Stimulated activated memory B cell treated with anti-CD40 and anti-IgM and Interleukin-4, amounts not matched to agents 10 μg/mL and 1 μg/mL and 100 μg/mL, for 72 hours (primary cell): ENCODE results near the gene ZNF577.

Experiments used
- ATAC-seq: fragments of 150-1000 bp; cut with Tn5 transposase; 2 replicates; pipeline ENCODE4 v1.10.0; 2021
- H3K27ac Mint-ChIP-seq: one replicate; pipeline ENCODE4 v1.8.0; 2022; ENCODE audit warnings: mild to moderate bottlenecking, mixed read lengths
- H3K27me3 Mint-ChIP-seq: one replicate; pipeline ENCODE4 v1.8.0; 2022; ENCODE audit warnings: mixed read lengths
- H3K36me3 Mint-ChIP-seq: one replicate; pipeline ENCODE4 v1.8.0; 2022; ENCODE audit warnings: mixed read lengths
- H3K4me1 Mint-ChIP-seq: one replicate; pipeline ENCODE4 v1.8.0; 2022; ENCODE audit warnings: mixed read lengths
- H3K4me3 Mint-ChIP-seq: one replicate; pipeline ENCODE4 v1.8.0; 2022; ENCODE audit warnings: mild to moderate bottlenecking, moderate library complexity, mixed read lengths
- H3K9me3 Mint-ChIP-seq: one replicate; pipeline ENCODE4 v1.8.0; 2022; ENCODE audit warnings: mixed read lengths

ZNF577 gene

GRCh38 chr19:51903192-51903591, 15.4 kb upstream of the ZNF577 start:
- Mint-ChIP-seq H3K36me3 (peaks cover 76% of the 10 kb centered on the region), H3K27me3 (peaks cover 12% of the 10 kb centered on the region), H3K4me1 (peaks cover 12% of the 10 kb centered on the region), H3K9me3 (peaks cover 13% of the 10 kb centered on the region), H3K27ac (no peak overlapping the region), H3K4me3 (peak overlapping the region; percentile 98)
- no peak for ATAC-seq

GRCh38 chr19:51901860-51902259, 14.1 kb upstream of the ZNF577 start:
- no peak for ATAC-seq
- Mint-ChIP-seq H3K4me3 (no peak overlapping the region), H3K27ac (no peak overlapping the region), H3K9me3 (peaks cover 6% of the 10 kb centered on the region), H3K36me3 (peaks cover 80% of the 10 kb centered on the region), H3K4me1 (peaks cover 12% of the 10 kb centered on the region), H3K27me3 (no peaks in the 10 kb centered on the region)

GRCh38 chr19:51891193-51891747, 3.5 kb upstream of the ZNF577 start:
- Mint-ChIP-seq H3K4me3 (no peak overlapping the region), H3K27ac (no peak overlapping the region), H3K9me3 (peaks cover 46% of the 10 kb centered on the region), H3K4me1 (peaks cover 20% of the 10 kb centered on the region), H3K27me3 (no peaks in the 10 kb centered on the region), H3K36me3 (peaks cover 99% of the 10 kb centered on the region)
- no peak for ATAC-seq

GRCh38 chr19:51889934-51890333, 2.2 kb upstream of the ZNF577 start:
- Mint-ChIP-seq H3K4me3 (no peak overlapping the region), H3K9me3 (peaks cover 37% of the 10 kb centered on the region)
- ATAC-seq: no peak

GRCh38 chr19:51884713-51885112, 3.0 kb downstream of the ZNF577 start:
- H3K27ac Mint-ChIP-seq: no peak overlapping the region
- peaks cover 30% of the 10 kb centered on the region for H3K9me3 Mint-ChIP-seq
- peaks cover 90% of the 10 kb centered on the region for H3K36me3 Mint-ChIP-seq
- no peaks in the 10 kb centered on the region for H3K27me3 Mint-ChIP-seq
- no peak for ATAC-seq
- peaks cover 20% of the 10 kb centered on the region for H3K4me1 Mint-ChIP-seq
- H3K4me3 Mint-ChIP-seq: no peak overlapping the region

More at GRCh38 chr19:51889934-51890333, 2.2 kb upstream of the ZNF577 start:
- H3K27ac Mint-ChIP-seq: no peak overlapping the region
- H3K36me3 Mint-ChIP-seq: peaks cover 98% of the 10 kb centered on the region
- no peaks in the 10 kb centered on the region for H3K27me3 Mint-ChIP-seq
- H3K4me1 Mint-ChIP-seq: peaks cover 20% of the 10 kb centered on the region

- peaks cover 25% of the 10 kb centered on the region for H3K9me3 Mint-ChIP-seq
- H3K27ac Mint-ChIP-seq: no peak overlapping the region
- no peaks in the 10 kb centered on the region for H3K27me3 Mint-ChIP-seq
- peaks cover 11% of the 10 kb centered on the region for H3K4me1 Mint-ChIP-seq
- ATAC-seq: no peak
- H3K4me3 Mint-ChIP-seq: no peak overlapping the region
- H3K36me3 Mint-ChIP-seq: peaks cover 90% of the 10 kb centered on the region
Measured at GRCh38 chr19:51882518-51882917, 5.2 kb downstream of the ZNF577 start.

GRCh38 chr19:51873097-51873496, 14.7 kb downstream of the ZNF577 start:
- no peaks in the 10 kb centered on the region for H3K4me1 Mint-ChIP-seq
- no peak overlapping the region for H3K27ac Mint-ChIP-seq
- no peak for ATAC-seq
- no peaks in the 10 kb centered on the region for H3K27me3 Mint-ChIP-seq
- peaks cover 47% of the 10 kb centered on the region for H3K9me3 Mint-ChIP-seq
- H3K4me3 Mint-ChIP-seq: no peak overlapping the region
- peaks cover 92% of the 10 kb centered on the region for H3K36me3 Mint-ChIP-seq

- H3K27me3 Mint-ChIP-seq: no peaks in the 10 kb centered on the region
- H3K27ac Mint-ChIP-seq: no peak overlapping the region
- no peaks in the 10 kb centered on the region for H3K4me1 Mint-ChIP-seq
- H3K36me3 Mint-ChIP-seq: peaks cover 58% of the 10 kb centered on the region
- ATAC-seq: no peak
- H3K9me3 Mint-ChIP-seq: peaks cover 24% of the 10 kb centered on the region
- H3K4me3 Mint-ChIP-seq: no peak overlapping the region
Measured at GRCh38 chr19:51861870-51862622, 25.7 kb downstream of the ZNF577 start.

GRCh38 chr19:51837145-51837544, 50.6 kb downstream of the ZNF577 start:
- H3K4me3 Mint-ChIP-seq: no peak overlapping the region
- H3K27me3 Mint-ChIP-seq: peaks cover 7% of the 10 kb centered on the region
- H3K27ac Mint-ChIP-seq: no peak overlapping the region
- no peak for ATAC-seq
- H3K36me3 Mint-ChIP-seq: peaks cover 4% of the 10 kb centered on the region
- H3K9me3 Mint-ChIP-seq: peaks cover 24% of the 10 kb centered on the region
- no peaks in the 10 kb centered on the region for H3K4me1 Mint-ChIP-seq

GRCh38 chr19:51830274-51830673, 57.5 kb downstream of the ZNF577 start:
- Mint-ChIP-seq H3K27ac (no peak overlapping the region), H3K27me3 (peaks cover 7% of the 10 kb centered on the region), H3K4me3 (no peak overlapping the region), H3K36me3 (no peaks in the 10 kb centered on the region), H3K4me1 (no peaks in the 10 kb centered on the region), H3K9me3 (peaks cover 38% of the 10 kb centered on the region)
- ATAC-seq: peak; percentile 59

GRCh38 chr19:51824281-51825005, 63.3 kb downstream of the ZNF577 start:
- H3K4me3 Mint-ChIP-seq: no peak overlapping the region
- no peak overlapping the region for H3K27ac Mint-ChIP-seq
- ATAC-seq: peak; percentile 79
- no peaks in the 10 kb centered on the region for H3K36me3 Mint-ChIP-seq
- H3K9me3 Mint-ChIP-seq: peaks cover 31% of the 10 kb centered on the region
- H3K4me1 Mint-ChIP-seq: peaks cover 9% of the 10 kb centered on the region
- no peaks in the 10 kb centered on the region for H3K27me3 Mint-ChIP-seq

GRCh38 chr19:51822946-51823345, 64.8 kb downstream of the ZNF577 start:
- no peak overlapping the region for H3K27ac Mint-ChIP-seq
- ATAC-seq: no peak
- no peaks in the 10 kb centered on the region for H3K27me3 Mint-ChIP-seq
- peaks cover 9% of the 10 kb centered on the region for H3K4me1 Mint-ChIP-seq
- H3K4me3 Mint-ChIP-seq: no peak overlapping the region
- H3K9me3 Mint-ChIP-seq: peaks cover 35% of the 10 kb centered on the region
- H3K36me3 Mint-ChIP-seq: no peaks in the 10 kb centered on the region

GRCh38 chr19:51822325-51822724, 65.4 kb downstream of the ZNF577 start:
- no peak overlapping the region for H3K4me3 Mint-ChIP-seq
- H3K4me1 Mint-ChIP-seq: peaks cover 9% of the 10 kb centered on the region
- peaks cover 32% of the 10 kb centered on the region for H3K9me3 Mint-ChIP-seq
- H3K27me3 Mint-ChIP-seq: no peaks in the 10 kb centered on the region
- no peaks in the 10 kb centered on the region for H3K36me3 Mint-ChIP-seq
- H3K27ac Mint-ChIP-seq: no peak overlapping the region
- no peak for ATAC-seq

- H3K4me3 Mint-ChIP-seq: no peak overlapping the region
- H3K27me3 Mint-ChIP-seq: no peaks in the 10 kb centered on the region
- peaks cover 9% of the 10 kb centered on the region for H3K4me1 Mint-ChIP-seq
- peaks cover 32% of the 10 kb centered on the region for H3K9me3 Mint-ChIP-seq
- no peak overlapping the region for H3K27ac Mint-ChIP-seq
- no peaks in the 10 kb centered on the region for H3K36me3 Mint-ChIP-seq
- ATAC-seq: no peak
Measured at GRCh38 chr19:51821921-51822320, 65.8 kb downstream of the ZNF577 start.

- Mint-ChIP-seq H3K27ac (no peak overlapping the region), H3K9me3 (peaks cover 30% of the 10 kb centered on the region), H3K4me1 (peaks cover 9% of the 10 kb centered on the region), H3K36me3 (no peaks in the 10 kb centered on the region), H3K27me3 (no peaks in the 10 kb centered on the region), H3K4me3 (no peak overlapping the region)
- ATAC-seq: no peak
Measured at GRCh38 chr19:51821456-51821855, 66.3 kb downstream of the ZNF577 start.
